ENCODE measurements around the gene CECR2.

Gene CECR2

GRCh38 chr22:17368554-17369438, 464 bp upstream of the CECR2 start:
- no peak for DNase-seq

GRCh38 chr22:17370026-17370765, 936 bp downstream of the CECR2 start:
- DNase-seq = no peak

GRCh38 chr22:17370766-17371432, 1.6 kb downstream of the CECR2 start:
- no peak for DNase-seq

GRCh38 chr22:17371448-17371847, 2.2 kb downstream of the CECR2 start:
- no peak for DNase-seq

GRCh38 chr22:17373855-17374254, 4.6 kb downstream of the CECR2 start:
- no peak for DNase-seq

- DNase-seq = no peak
Observed at GRCh38 chr22:17375914-17376614, 6.8 kb downstream of the CECR2 start.

GRCh38 chr22:17376950-17377349, 7.7 kb downstream of the CECR2 start:
- DNase-seq = no peak

- no peak for DNase-seq
Observed at GRCh38 chr22:17379944-17380343, 10.7 kb downstream of the CECR2 start.

GRCh38 chr22:17380359-17381087, 11.3 kb downstream of the CECR2 start:
- DNase-seq = no peak

- no peak for DNase-seq
Observed at GRCh38 chr22:17381192-17381913, 12.1 kb downstream of the CECR2 start.

GRCh38 chr22:17384612-17385330, 15.5 kb downstream of the CECR2 start:
- no peak for DNase-seq

GRCh38 chr22:17387356-17387755, 18.1 kb downstream of the CECR2 start:
- no peak for DNase-seq

- DNase-seq = no peak
Observed at GRCh38 chr22:17388235-17388634, 19.0 kb downstream of the CECR2 start.

- DNase-seq = no peak
Observed at GRCh38 chr22:17390087-17390486, 20.8 kb downstream of the CECR2 start.

- no peak for DNase-seq
Observed at GRCh38 chr22:17396516-17396915, 27.3 kb downstream of the CECR2 start.

GRCh38 chr22:17397756-17398547, 28.7 kb downstream of the CECR2 start:
- no peak for DNase-seq

GRCh38 chr22:17400305-17400704, 31.0 kb downstream of the CECR2 start:
- DNase-seq = no peak

GRCh38 chr22:17401728-17402127, 32.5 kb downstream of the CECR2 start:
- DNase-seq = no peak

GRCh38 chr22:17402293-17402692, 33.0 kb downstream of the CECR2 start:
- DNase-seq = no peak

- DNase-seq = no peak
Observed at GRCh38 chr22:17403906-17404305, 34.6 kb downstream of the CECR2 start.

All from CD4-positive, alpha-beta T cell treated with Interleukin-15 for 1 hour (primary cell).